WTC11 (cell line): ENCODE data around the gene FSD2. TPM values are rescaled to one million over a fixed set of nuclear protein-coding genes. Genes with fewer than 3 reads are reported as not detected.

Experiments used
- ATAC-seq: fragments of 200-7000 bp; cut with Tn5 transposase; 2 replicates; pipeline ENCODE4 v1.10.0; 2021; ENCODE audit warnings: mild to moderate bottlenecking, moderate library complexity
- CTCF ChIA-PET: fragments of 300-600 bp; sonication (Branson Sonifier 250); formaldehyde crosslinking; loops from one replicate; lab custom pipeline; 2021; ENCODE audit warnings: antibody characterized with exemption; lab: Charles Lee
- POLR2A ChIA-PET: fragments of 350-600 bp; sonication (Branson Sonifier 250); formaldehyde crosslinking; loops from one replicate; lab custom pipeline; 2021; ENCODE audit warnings: antibody characterized with exemption; lab: Charles Lee
- DNase-seq: peaks from one replicate; pipeline ENCODE4 v3.0.0; 2021; ENCODE audit warnings: low spot score
- H3K27ac Mint-ChIP-seq: 2 replicates; pipeline ENCODE4 v1.8.0; 2021; ENCODE audit warnings: mixed read lengths
- H3K27me3 Mint-ChIP-seq: 2 replicates; pipeline ENCODE4 v1.8.0; 2021; ENCODE audit warnings: low read depth, mild to moderate bottlenecking, moderate library complexity, mixed read lengths
- H3K36me3 Mint-ChIP-seq: 2 replicates; pipeline ENCODE4 v1.8.0; 2021; ENCODE audit warnings: mixed read lengths
- H3K4me1 Mint-ChIP-seq: 2 replicates; pipeline ENCODE4 v1.8.0; 2022; ENCODE audit warnings: mixed read lengths
- H3K4me3 Mint-ChIP-seq: 2 replicates; pipeline ENCODE4 v1.8.0; 2021; ENCODE audit warnings: mild to moderate bottlenecking, moderate library complexity, mixed read lengths
- H3K9me3 Mint-ChIP-seq: 2 replicates; pipeline ENCODE4 v1.8.0; 2021; ENCODE audit warnings: mixed read lengths
- E2F1 ChIP-seq: sonication (generic); formaldehyde crosslinking; IDR thresholded peaks from 2 replicates; pipeline ENCODE4 v1.8.0; 2022; ENCODE audit warnings: mild to moderate bottlenecking, missing genetic modification reagents
- E2F4 ChIP-seq: sonication (generic); formaldehyde crosslinking; IDR thresholded peaks from 2 replicates; pipeline ENCODE4 v1.8.1; 2022; ENCODE audit warnings: low read depth, mild to moderate bottlenecking, moderate library complexity, missing genetic modification reagents, borderline replicate concordance
- EMX1 ChIP-seq: fragments of 250-450 bp; sonication (Bioruptor Pico); IDR thresholded peaks from 2 replicates; pipeline ENCODE4 v1.8.0; 2021; ENCODE audit warnings: mild to moderate bottlenecking
- ETV6 ChIP-seq: sonication (generic); formaldehyde crosslinking; IDR thresholded peaks from 2 replicates; pipeline ENCODE4 v1.8.1; 2022; ENCODE audit warnings: mild to moderate bottlenecking, missing genetic modification reagents
- HMGXB4 ChIP-seq: sonication (generic); formaldehyde crosslinking; IDR thresholded peaks from 2 replicates; pipeline ENCODE4 v1.8.1; 2023; ENCODE audit warnings: mild to moderate bottlenecking, moderate library complexity, missing genetic modification reagents
- KAT7 ChIP-seq: sonication (generic); formaldehyde crosslinking; IDR thresholded peaks from 2 replicates; pipeline ENCODE4 v1.8.1; 2023; ENCODE audit warnings: missing genetic modification reagents, mild to moderate bottlenecking, borderline replicate concordance
- MXD4 ChIP-seq: fragments of 250-450 bp; sonication (Bioruptor Pico); IDR thresholded peaks from 2 replicates; pipeline ENCODE4 v1.8.0; 2021; ENCODE audit warnings: mild to moderate bottlenecking, moderate library complexity, borderline replicate concordance
- NFE2L1 ChIP-seq: sonication (generic); formaldehyde crosslinking; IDR thresholded peaks from 2 replicates; pipeline ENCODE4 v1.8.1; 2023; ENCODE audit warnings: missing genetic modification reagents
- NFYB ChIP-seq: sonication (generic); formaldehyde crosslinking; conservative IDR thresholded peaks from 2 replicates; pipeline ENCODE4 v1.8.0; 2022; ENCODE audit warnings: low read depth, missing genetic modification reagents
- STAT6 ChIP-seq: sonication (generic); formaldehyde crosslinking; conservative IDR thresholded peaks from 2 replicates; pipeline ENCODE4 v1.8.1; 2023; ENCODE audit warnings: mild to moderate bottlenecking, low read depth, missing genetic modification reagents, moderate library complexity
- TEAD4 ChIP-seq: sonication (generic); formaldehyde crosslinking; IDR thresholded peaks from 2 replicates; pipeline ENCODE4 v1.8.0; 2022; ENCODE audit warnings: mild to moderate bottlenecking, missing genetic modification reagents
- USF2 ChIP-seq: sonication (generic); formaldehyde crosslinking; IDR thresholded peaks from 2 replicates; pipeline ENCODE4 v1.8.1; 2023; ENCODE audit warnings: mild to moderate bottlenecking, missing genetic modification reagents, moderate library complexity
- ZBTB21 ChIP-seq: sonication (generic); formaldehyde crosslinking; IDR thresholded peaks from 2 replicates; pipeline ENCODE4 v1.8.1; 2023; ENCODE audit warnings: mild to moderate bottlenecking, missing genetic modification reagents, borderline replicate concordance
- ZNF281 ChIP-seq: sonication (generic); formaldehyde crosslinking; IDR thresholded peaks from 2 replicates; pipeline ENCODE4 v1.8.0; 2023; ENCODE audit warnings: mild to moderate bottlenecking, missing genetic modification reagents
- ZNF317 ChIP-seq: sonication (generic); formaldehyde crosslinking; IDR thresholded peaks from 2 replicates; pipeline ENCODE4 v1.8.1; 2023; ENCODE audit warnings: low read depth, mild to moderate bottlenecking, moderate library complexity, missing genetic modification reagents, borderline replicate concordance
- ZNF532 ChIP-seq: fragments of 250-450 bp; sonication (Bioruptor Pico); IDR thresholded peaks from 2 replicates; pipeline ENCODE4 v1.9.0; 2021; ENCODE audit warnings: mild to moderate bottlenecking, borderline replicate concordance
- total RNA-seq: library from RNA; stranded (reverse); gene quantifications from 3 replicates; pipeline ENCODE4 v1.2.3, GENCODE V29; 2021

FSD2 gene
- total RNA-seq, 1 experiment from 2014 or later: not detected

- H3K4me3 Mint-ChIP-seq: no peak overlapping the region
- ChIA-PET CTCF (no interaction called here), POLR2A (no interaction called here)
- TF ChIP-seq USF2 (CRISPR knock-in tag): no peak
- TF ChIP-seq TEAD4 (CRISPR knock-in tag): no peak
- TF ChIP-seq STAT6 (CRISPR knock-in tag): no peak
- TF ChIP-seq HMGXB4 (CRISPR knock-in tag): no peak
- TF ChIP-seq E2F1 (CRISPR knock-in tag): no peak
- TF ChIP-seq ETV6 (CRISPR knock-in tag): no peak
- no peak for TF ChIP-seq EMX1 (CRISPR knock-in tag)
- TF ChIP-seq ZBTB21 (CRISPR knock-in tag): no peak
- TF ChIP-seq NFE2L1 (CRISPR knock-in tag): no peak
- no peak for TF ChIP-seq KAT7 (CRISPR knock-in tag)
- no peak for TF ChIP-seq ZNF317 (CRISPR knock-in tag)
- TF ChIP-seq ZNF532 (CRISPR knock-in tag): no peak
- TF ChIP-seq ZNF281: no peak
- no peak for TF ChIP-seq E2F4 (CRISPR knock-in tag)
- TF ChIP-seq NFYB (CRISPR knock-in tag): no peak
- TF ChIP-seq MXD4 (CRISPR knock-in tag): no peak
- no peaks in the 10 kb centered on the region for H3K27me3 Mint-ChIP-seq
- H3K4me1 Mint-ChIP-seq: peaks cover 15% of the 10 kb centered on the region
- ATAC-seq (no peak), DNase-seq (no peak)
- H3K27ac Mint-ChIP-seq: no peak overlapping the region
- H3K9me3 Mint-ChIP-seq: no peaks in the 10 kb centered on the region
- no peaks in the 10 kb centered on the region for H3K36me3 Mint-ChIP-seq
These were observed 47.2 kb upstream of the FSD2 start for GRCh38 chr15:82852941-82853561.
